ENCODE results near the gene LNX2.

Gene LNX2

GRCh38 chr13:27497563-27498230 lies 122.6 kb downstream of the LNX2 start:
- DNase-seq = no peak

- no peak for DNase-seq
Observed at GRCh38 chr13:27496536-27497273, 123.6 kb downstream of the LNX2 start.

- no peak for DNase-seq
Observed at GRCh38 chr13:27496006-27496405, 124.3 kb downstream of the LNX2 start.

Measured in NCI-H510A (cell line).